HG02610 (cell line): Measurements from ENCODE around the gene PEX14.

ENCODE experiments used
- ATAC-seq: cut with Tn5 transposase; IDR thresholded peaks from one replicate; pipeline ENCODE4 v1.9.1; 2021; ENCODE audit warnings: mild to moderate bottlenecking, moderate library complexity; ENCODE audit not compliant: unreplicated experiment

PEX14 gene

DNA sequence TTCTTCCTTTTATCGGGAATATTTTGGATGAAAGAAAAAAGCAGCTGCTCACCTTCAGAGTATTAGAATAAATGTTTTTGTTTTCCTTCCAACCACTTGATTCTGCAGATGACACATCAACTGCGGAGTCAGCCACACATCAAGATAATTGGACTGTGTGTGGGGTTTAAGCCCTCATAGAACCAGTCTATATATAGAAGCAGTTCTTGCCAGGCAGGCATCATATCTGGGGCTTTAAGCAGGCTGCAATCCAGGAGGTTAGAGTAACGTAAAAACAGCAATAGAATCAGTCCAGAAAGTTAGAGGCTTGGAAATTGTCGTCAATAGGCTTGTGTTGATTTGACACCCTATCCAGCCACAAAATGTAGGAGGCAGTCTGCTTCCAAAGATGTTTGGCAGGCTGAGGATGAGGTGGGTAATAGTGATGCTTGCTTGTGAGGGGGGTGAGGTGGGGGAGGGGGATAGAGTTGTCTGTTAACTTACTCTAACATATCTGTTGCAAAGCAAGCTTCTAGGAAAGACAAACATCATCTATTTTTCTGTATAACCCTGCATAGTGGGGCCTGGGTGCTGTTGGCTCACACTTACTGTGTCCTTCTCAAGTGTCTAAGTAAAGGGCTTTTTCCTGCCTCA is 64.8 kb downstream of the PEX14 start:
- no peak for ATAC-seq

DNA sequence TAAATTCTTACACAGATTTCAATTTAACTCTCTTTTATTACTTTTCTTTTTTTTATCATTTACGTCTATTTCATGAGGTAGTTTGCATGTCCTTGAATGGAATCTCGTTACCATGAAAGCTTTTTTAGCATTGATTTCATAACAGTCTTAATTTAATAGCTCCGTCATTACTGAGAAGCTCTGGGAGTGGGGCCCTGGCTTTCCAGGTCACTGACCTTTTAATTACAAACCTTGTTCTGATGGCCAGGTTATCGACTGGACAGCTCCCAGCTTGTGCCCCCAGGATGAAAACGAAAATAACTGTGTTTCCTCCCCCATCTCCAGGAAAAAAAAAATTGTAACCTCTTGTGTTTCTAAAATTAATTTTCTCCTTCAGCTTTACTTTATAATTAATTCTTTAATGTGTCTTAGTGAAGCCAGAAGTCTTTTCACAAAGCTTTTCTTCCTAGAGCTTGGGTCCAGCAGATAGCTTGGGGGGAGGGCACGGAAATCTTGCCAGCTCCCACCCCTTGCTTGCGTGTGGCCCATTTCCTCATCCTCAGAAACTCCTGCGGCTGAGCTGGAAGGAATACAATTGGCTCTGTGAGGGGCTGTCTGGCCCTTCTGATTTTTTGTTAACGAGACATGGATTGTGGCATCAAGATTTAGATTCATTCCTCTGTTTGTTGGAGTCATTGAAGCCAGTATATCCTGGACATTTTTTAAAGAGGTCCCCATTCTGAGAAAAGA is 65.7 kb downstream of the PEX14 start:
- no peak for ATAC-seq

DNA sequence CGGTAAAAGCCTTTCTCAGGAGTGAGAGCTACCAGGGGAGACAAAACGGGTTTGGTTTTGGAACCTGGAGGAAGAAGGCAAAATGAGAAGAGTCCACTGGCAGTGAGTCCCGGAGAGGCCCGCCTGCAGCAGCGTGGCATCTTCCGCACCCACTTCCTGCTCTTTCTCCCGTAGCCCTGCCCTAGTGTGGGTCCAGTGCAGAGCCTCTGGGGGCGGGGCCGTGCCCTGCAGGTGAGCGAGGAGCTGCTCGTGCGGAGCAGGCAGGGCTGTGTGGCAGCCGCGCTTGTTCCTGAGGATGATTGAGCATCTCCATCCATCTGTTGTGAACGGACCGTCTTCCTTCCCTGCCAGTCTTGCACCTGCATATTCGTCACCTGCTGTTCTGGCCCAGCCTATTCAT is 66.5 kb downstream of the PEX14 start:
- ATAC-seq: no peak

DNA sequence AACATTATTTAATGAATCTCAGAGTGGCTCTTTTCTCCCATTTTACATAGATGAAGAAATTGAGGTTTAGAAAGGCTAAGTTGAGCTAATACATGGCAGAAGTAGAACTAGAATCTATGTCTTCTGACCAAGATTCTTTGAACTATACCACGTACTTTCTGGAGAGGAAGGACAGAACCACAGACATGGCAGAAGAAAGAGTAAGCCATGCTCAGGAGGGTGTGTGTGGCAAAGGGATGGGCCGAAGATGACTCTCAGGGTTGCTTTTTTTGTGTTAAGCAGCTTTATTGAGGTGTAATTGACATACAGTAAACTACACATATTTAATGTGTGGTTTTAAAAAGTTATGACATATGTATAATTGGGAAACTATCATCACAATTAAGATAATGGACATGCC is 69.5 kb downstream of the PEX14 start:
- no peak for ATAC-seq

DNA sequence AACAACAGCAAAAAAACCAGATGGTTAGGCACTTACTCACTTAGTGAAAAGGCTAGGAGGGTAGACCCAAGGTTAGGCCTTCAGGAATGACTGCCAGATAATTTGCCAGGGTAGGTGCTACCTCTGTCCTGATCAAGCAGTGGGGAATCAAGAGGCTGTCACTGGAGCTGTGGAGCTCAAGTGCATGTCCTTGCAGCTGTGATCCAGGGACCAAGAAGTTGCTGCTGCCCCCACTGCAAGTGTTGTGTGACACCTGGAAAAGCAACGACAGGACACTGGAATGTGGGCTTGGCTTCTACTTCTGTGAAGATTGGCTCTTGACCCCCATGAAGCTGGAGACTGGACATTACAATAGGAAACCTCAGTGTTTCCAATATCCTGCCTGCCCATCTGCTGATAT is 72.1 kb downstream of the PEX14 start:
- ATAC-seq: no peak

DNA sequence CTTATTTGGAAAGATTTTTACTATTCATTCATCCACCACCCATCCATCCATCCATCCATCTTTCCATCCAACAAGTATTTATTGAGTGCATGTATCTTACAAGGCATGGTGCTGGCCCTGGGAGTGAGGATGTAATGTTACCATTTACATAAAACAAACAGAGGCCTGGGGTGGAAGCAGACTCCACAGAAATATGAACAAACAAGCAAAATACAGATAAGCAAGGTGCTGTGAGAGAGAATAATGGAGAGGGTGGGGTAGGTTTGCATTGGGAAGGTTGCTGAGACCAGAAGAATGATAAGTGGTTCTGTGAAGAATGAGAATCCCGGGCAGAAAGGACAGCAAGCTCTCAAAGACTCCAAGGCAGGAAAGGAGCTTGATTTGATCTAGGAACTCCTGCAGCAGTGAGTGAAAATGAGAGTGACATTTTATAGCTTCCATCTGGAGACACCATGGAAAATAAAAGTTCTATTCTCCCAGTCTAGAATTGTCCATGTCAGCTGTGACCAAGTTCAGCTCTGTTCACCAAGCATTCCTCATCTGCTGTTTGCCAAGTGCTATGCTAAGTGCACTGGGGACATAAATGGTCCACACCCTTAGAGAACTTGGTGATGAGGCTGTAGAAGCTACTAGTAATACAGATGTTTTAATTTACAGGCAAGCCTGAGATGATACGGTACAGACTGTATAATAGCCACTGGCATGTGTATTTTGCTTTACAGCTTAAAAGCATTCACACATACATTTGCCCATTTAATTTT is 75.3 kb downstream of the PEX14 start:
- no peak for ATAC-seq

DNA sequence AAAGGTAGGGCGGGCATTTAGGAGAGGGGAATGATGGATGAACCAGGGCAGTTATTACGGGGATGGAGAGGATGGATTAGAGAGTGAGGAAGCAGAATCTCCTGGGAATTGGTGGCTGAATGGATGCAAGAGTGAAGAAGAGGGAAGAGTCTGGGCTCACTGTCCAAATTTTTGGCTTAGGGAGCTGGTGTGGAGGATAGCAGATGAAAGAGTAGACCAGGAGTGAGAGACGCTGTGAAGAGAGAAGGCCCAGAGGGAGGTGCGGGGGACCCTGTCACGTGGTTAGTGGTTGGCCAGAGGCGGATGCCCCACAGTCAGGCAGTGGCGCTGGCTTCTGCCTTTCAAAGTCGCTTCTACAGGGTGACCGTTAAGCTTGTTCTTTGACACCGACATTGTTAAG is 78.4 kb downstream of the PEX14 start:
- ATAC-seq: no peak

DNA sequence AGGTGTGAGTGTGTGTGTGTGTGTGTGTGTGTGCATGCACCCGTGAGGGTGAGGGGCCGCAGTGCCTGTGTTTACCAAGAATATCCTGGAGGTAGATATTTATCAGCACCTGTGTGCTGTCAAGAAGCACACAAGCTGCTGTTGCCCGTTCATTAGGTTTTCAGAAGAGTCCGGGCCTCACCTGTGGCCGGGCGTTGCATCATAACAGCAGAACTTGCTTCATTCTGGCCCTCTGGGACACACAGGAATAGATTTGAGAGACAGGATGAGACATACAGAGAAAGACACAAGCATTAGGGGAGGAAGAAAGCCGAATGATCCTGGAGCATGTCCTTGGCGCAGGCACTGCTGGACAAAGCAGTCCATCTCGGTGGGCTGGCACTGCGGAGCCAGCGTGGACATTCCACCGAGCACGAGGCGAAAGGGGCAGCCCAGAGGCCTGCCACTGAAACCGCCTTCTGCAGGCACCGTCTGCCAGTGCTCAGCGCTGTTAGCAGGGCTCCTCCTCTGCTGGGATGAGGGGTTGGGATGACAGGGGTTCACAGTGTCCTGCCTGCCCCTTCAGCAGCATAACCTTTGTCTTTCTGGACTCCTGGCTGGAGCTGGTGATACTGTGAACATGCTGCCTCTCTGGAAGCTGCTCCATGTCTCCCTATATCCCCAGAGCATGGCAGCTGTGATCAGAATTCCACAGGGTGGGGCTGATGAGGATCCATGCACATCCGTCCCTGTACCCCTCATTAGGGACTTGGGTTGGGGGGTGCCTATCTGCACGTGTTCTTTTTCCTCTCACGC is 81.1 kb downstream of the PEX14 start:
- ATAC-seq: no peak

DNA sequence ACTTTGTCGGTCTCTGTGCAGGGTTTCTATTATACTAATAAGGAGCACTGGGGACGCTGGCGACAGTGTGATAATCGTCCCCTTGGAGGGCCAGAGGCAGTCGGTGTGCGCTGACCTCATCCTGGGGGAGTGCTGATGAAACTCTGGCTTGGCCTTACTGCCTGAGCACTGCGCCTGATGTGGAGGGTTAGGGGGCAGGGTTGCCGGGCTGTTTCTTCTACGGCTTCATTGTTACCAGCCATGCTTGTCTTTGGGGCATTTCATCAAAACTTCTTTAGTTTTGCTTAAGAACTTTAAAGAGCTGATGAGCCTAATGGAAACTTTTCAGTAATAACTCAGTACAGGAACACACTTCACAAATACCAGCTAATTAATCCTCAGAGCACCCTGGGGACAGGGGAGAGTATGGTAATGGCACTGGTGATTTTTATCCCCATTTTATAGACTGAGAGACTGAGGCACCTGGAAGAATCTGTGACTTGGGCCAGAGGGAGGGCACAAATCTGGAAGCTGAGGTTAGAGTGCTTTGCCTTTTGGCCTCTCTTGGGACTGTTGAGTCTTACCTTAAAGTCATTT is 81.8 kb downstream of the PEX14 start:
- ATAC-seq: no peak

DNA sequence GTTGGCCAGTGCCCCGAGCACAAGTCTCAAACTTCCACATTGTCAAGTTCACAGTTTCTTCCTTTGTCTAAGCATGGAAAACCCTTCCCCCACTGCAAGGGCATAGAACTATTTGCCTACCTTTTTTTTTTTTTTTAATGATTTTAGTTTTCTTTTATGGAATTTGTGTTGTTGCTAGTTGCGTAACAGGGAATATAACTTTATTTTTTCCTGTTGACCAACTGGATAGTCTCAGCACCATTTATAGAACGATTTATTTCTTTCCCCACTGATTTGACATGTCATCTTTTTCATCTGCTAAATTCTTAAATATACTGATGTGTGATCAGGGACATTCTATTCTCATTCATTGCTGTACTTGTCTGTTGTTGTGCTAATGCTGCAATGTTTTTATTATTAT is 83.0 kb downstream of the PEX14 start:
- ATAC-seq: no peak

DNA sequence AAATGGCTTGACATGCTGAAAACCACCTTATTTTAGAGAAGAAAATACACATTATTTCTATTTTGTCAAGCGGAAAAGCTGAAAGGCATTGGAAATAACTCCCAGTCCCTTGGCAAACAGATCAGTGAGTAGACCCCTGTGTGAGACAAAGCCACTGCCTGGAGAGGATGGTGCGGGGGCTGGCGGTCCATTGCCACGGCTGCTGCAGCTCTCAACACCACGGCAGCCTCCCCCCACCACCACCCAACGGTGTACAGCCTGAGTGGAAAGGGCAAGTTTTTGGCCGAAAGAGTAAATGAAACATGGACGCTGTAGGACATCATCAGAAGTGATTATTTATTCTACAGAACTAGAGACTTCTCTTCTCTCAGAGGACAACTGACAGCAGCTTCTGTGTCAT is 84.6 kb downstream of the PEX14 start:
- ATAC-seq: no peak

DNA sequence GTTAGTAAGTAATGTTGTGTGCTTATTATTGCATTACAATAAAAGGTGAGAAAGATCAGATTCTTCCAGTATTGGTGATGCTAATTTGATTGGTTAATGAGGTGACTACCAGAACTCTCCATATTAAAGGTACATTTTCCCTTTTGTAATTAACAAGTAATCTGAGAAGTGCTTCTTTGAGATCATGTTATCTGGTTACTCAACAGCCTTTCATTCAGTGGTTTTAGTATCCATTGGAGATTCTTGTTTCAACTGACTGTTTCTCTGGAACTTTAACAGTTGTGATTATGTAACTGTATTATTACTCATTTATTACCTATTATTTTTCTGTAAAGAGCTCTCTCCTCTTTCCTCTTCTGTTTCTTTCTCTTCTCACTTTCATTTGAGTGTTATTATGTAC is 86.7 kb downstream of the PEX14 start:
- no peak for ATAC-seq

DNA sequence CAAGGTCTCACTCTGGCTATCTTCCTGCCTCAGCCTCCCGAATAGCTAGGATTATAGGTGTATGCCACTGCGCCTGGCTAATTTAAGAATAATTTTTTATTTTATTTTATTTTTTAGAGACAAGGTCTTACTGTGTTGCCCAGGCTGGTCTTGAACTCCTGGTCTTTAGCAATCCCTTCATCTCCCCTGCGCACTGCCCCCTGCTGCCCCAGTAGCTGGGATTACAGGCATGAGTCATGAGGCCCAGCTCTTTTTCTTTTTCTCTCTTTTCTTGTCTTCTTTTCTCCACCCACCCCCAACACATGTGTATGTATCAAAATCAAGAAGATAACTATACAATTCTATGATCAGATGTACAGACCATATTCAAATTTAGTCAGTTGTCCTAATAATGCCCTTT is 87.2 kb downstream of the PEX14 start:
- ATAC-seq: no peak

DNA sequence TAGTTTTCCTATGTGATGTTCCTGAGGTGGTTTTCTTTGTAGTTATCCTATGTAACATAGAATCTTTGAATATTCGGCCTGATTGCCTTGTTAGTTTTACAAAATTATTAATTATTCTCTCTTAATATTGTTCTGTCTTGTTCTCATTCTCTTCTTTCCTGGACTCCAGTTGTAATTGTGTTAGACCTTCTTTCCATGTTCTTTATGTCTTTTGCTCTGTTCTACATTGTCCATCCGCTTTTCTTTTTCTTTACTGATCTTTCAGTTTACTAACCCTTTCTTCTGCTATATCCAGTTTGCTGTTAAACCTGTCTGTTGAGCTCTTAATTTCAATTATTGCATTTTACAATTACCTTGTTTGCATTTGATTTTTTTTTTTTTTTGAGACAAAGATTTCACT is 89.3 kb downstream of the PEX14 start:
- ATAC-seq: no peak

DNA sequence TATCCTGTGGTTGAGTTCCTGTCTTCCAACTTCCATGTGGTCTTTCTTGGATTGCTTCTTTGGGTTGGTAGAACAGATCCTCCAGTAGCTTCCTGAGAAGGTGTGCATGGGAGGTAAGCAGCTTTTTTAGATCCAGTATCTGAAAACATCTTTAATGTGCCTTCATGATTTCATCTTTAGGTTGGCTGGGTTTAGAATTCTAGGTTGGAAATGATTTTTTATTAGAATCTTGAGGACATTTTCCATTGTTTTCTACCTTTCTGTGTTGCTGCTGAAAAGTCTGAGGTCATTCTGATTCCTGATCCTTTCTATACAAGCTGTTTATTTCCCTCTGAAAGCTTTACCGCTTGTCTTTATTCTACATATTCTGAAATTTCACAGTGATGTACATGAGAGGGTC is 94.8 kb downstream of the PEX14 start:
- ATAC-seq: no peak

DNA sequence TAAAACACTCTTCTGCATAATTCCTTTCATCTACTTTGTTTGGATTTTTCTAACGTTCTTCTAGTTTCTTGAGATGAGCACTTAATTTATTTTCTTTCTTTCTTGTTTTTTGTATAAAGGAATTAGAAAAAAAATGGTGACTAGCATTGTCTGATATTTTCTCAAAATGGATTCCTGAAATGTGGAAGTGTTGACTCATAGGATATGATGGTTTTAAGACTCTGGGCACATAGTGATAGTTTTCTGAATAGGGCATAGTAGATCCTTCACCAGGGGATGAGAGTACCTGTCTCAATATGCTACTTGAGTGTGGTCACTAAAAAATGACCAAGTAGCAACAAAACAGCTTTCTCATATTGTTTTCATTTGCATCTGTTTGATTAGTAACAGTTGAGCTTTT is 100.9 kb downstream of the PEX14 start:
- no peak for ATAC-seq

DNA sequence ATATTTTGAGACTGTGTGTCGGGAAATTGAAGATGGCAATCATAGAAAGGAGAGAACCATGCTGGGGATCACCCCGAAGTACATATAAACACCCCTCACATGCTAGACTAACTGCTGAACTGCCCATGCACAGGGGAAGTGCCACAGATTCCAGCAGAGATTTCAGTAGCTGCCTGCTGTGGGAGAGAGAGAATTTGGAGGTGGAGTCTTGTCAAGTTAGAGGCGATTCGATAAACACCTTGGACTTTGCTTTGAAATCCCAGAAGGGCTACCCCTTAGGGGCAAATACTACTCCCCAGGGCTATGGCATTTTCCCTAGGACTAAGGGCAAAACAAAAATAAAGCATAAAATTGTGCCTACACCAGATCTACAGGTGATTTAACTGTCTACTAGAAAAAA is 103.3 kb downstream of the PEX14 start:
- no peak for ATAC-seq

DNA sequence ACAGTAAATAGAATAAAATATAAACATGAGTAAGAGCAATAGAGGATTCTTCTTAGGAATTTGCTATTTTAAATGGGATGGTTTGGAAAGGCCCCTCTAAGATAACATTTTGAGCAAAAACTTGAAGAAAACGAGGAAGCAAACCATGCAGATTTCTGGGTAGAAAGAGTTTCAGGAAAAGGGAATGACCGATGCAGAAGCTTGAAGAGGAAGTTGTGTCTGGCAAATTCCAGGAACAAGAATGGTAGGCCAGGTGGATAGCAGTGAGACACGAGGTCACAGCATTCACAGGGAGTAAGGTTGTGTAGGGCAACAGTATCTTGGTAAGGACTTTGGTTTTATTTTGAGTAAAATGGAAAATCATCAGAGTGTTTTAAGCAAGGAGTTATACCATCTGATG is 108.9 kb downstream of the PEX14 start:
- ATAC-seq: no peak

DNA sequence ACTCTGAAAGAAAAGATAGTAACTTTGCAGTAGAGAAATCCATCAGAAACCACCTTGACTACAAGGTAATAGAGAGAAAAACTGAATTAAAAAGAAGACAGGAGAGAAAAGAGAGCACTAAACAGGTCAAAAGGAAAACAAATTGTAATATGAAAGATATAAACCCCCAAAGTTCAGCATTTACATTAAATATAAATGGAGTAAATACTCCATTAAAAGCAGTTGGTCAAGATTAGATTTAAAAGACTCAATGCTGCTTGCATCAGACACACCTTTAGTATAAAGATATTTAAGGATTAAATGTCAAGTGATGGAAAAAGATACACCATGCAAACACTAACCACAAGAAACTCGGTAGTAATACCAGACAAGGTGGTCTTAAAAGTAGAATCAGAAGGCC is 110.5 kb downstream of the PEX14 start:
- no peak for ATAC-seq

DNA sequence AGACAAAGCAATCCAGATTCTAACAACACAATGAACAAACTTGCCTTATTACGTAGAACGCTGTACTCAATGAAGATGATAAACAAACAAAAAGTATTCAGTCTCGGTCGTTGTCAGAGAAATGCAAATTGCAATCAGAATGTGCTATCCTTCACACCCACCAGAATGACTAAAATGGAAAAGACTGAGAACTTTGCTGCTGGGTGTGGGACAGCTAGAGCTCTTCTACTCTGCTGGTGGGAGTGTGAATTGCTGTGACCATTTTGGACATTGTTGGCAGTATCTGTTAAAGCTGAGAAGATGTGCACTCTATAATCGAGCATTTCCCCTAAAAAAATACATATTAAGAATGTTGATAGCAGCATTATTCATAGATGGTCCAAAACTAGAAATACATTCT is 111.4 kb downstream of the PEX14 start:
- ATAC-seq: no peak

DNA sequence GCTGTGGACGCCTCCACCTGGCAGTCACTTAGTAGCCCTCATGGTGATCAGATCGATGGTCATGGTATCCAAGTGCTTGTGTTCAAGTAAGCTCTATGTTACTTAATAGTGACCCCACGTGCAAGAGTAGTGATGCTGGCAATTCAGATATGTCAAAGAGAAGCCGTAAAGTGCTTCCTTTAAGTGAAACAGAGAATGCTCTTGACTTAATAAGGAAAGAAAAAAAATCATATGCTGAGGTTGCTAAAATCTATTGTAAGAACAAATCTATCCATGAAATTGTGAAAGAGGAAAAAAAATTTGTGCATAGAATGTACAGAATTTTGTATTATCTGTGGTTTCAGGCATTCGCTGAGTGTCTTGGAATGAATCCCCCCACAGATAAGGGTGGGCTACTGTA is 113.9 kb downstream of the PEX14 start:
- ATAC-seq: no peak
